Measurements from ENCODE around the gene MBP. TPM values are rescaled to one million over a fixed set of nuclear protein-coding genes. Genes with fewer than 3 reads are reported as not detected.
"Not testable (repeated sequence)": the region's sequence is repeated elsewhere in the genome, so short reads cannot be mapped to it uniquely, and the experiment has no call there.

The MBP gene
- total and polyA plus RNA-seq, 2 experiments from 2014 or later, result 18.4 to 22.9 TPM

DNA sequence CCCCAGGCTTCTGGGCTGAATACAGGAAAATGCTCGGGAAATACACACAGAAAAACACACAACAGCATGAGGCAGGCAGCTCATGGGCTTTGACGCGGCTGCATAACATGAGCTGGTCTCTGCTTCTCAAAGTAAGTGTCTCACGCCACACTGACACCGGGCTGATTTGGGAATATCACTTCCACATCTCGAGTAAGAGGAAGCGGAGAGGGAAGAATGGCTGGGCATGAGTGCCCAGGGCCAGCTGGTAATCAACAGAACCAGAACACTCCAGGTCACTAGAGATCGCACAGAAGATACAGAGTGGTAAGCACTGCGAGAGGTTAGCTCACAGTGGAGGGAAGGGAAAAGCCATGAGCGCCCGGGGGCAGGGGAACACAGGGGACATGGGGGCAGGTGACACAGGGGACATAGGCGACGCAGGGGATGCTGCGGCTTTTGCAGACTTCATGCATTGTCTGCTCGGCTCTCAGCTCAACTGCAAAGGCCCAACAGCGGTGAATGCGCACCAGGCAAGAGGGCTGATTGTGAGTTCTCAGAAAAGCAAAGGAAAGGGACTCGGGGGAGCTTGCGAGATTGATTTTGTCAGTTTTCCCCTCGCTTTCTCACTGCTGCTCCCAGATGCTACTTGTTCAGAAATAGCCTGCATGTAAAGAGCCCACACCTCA is 141.4 kb downstream of the MBP start:
- ATAC-seq, result no peak
- H3F3A ChIP-seq (replicated peaks; ENCODE audit: low read depth), result no peaks in the 10 kb centered on the region
- Mint-ChIP-seq H3K9me3 (no peaks in the 10 kb centered on the region), H3K36me3 (ENCODE audit: low read depth) (no peaks in the 10 kb centered on the region), H3K4me3 (no peak overlapping the region), H3K27me3 (ENCODE audit: insufficient read depth, low read depth, poor library complexity) (peaks cover 3% of the 10 kb centered on the region), H3K4me1 (peaks cover 25% of the 10 kb centered on the region), H3K27ac (no peak overlapping the region)
- H3K9me2 ChIP-seq (ENCODE audit: insufficient read depth), result no peaks in the 10 kb centered on the region
- H2AFZ ChIP-seq, result no peak overlapping the region
- H3K27ac ChIP-seq (ENCODE audit: low read depth), result no peak overlapping the region
- DNase-seq (ENCODE audit: low spot score), result no peak
- H3K4me1 ChIP-seq (ENCODE audit: insufficient read depth), result peaks cover under 1% of the 10 kb centered on the region; the same call in 1 of the 2 replicates
- no peaks in the 10 kb centered on the region for H3K36me3 ChIP-seq (ENCODE audit: insufficient read depth)
- H3K4me3 ChIP-seq, result no peak overlapping the region
- no peaks in the 10 kb centered on the region for H4K20me1 ChIP-seq (replicated peaks; ENCODE audit: insufficient read depth)
- no peaks in the 10 kb centered on the region for H3K79me2 ChIP-seq (replicated peaks; ENCODE audit: insufficient read depth)
- no peak overlapping the region for H3K4me2 ChIP-seq
- no peak for TF ChIP-seq CREB1 (CRISPR knock-in tag; IDR thresholded peaks at IDR 0.05; ENCODE audit: low read depth)
- TF ChIP-seq NANOG (IDR thresholded peaks at IDR 0.05; ENCODE audit: borderline replicate concordance), result no peak
- TF ChIP-seq, protein P1, sequence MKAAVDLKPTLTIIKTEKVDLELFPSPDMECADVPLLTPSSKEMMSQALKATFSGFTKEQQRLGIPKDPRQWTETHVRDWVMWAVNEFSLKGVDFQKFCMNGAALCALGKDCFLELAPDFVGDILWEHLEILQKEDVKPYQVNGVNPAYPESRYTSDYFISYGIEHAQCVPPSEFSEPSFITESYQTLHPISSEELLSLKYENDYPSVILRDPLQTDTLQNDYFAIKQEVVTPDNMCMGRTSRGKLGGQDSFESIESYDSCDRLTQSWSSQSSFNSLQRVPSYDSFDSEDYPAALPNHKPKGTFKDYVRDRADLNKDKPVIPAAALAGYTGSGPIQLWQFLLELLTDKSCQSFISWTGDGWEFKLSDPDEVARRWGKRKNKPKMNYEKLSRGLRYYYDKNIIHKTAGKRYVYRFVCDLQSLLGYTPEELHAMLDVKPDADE (IDR thresholded peaks at IDR 0.05), result no peak
- TF ChIP-seq STAT1 (IDR thresholded peaks at IDR 0.05; ENCODE audit: unreplicated experiment), result no peak
- TF ChIP-seq ZNF331 (CRISPR knock-in tag; IDR thresholded peaks at IDR 0.05; ENCODE audit: low read depth), result no peak
- no peak for TF ChIP-seq ZNF114 (CRISPR knock-in tag; IDR thresholded peaks at IDR 0.05)
- no peak for TF ChIP-seq POLR2AphosphoS5 (IDR thresholded peaks at IDR 0.05; ENCODE audit: low read depth)
- no peak for TF ChIP-seq EZH2phosphoT487 (IDR thresholded peaks at IDR 0.05; ENCODE audit: unreplicated experiment)
- no peak for TF ChIP-seq EZH2 (IDR thresholded peaks at IDR 0.05; ENCODE audit: low read depth, unreplicated experiment)
- TF ChIP-seq, protein P2, sequence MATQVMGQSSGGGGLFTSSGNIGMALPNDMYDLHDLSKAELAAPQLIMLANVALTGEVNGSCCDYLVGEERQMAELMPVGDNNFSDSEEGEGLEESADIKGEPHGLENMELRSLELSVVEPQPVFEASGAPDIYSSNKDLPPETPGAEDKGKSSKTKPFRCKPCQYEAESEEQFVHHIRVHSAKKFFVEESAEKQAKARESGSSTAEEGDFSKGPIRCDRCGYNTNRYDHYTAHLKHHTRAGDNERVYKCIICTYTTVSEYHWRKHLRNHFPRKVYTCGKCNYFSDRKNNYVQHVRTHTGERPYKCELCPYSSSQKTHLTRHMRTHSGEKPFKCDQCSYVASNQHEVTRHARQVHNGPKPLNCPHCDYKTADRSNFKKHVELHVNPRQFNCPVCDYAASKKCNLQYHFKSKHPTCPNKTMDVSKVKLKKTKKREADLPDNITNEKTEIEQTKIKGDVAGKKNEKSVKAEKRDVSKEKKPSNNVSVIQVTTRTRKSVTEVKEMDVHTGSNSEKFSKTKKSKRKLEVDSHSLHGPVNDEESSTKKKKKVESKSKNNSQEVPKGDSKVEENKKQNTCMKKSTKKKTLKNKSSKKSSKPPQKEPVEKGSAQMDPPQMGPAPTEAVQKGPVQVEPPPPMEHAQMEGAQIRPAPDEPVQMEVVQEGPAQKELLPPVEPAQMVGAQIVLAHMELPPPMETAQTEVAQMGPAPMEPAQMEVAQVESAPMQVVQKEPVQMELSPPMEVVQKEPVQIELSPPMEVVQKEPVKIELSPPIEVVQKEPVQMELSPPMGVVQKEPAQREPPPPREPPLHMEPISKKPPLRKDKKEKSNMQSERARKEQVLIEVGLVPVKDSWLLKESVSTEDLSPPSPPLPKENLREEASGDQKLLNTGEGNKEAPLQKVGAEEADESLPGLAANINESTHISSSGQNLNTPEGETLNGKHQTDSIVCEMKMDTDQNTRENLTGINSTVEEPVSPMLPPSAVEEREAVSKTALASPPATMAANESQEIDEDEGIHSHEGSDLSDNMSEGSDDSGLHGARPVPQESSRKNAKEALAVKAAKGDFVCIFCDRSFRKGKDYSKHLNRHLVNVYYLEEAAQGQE (IDR thresholded peaks at IDR 0.05; ENCODE audit: unreplicated experiment), result no peak
- H3K27me3 ChIP-seq (ENCODE audit: insufficient read depth), result no peaks in the 10 kb centered on the region

DNA sequence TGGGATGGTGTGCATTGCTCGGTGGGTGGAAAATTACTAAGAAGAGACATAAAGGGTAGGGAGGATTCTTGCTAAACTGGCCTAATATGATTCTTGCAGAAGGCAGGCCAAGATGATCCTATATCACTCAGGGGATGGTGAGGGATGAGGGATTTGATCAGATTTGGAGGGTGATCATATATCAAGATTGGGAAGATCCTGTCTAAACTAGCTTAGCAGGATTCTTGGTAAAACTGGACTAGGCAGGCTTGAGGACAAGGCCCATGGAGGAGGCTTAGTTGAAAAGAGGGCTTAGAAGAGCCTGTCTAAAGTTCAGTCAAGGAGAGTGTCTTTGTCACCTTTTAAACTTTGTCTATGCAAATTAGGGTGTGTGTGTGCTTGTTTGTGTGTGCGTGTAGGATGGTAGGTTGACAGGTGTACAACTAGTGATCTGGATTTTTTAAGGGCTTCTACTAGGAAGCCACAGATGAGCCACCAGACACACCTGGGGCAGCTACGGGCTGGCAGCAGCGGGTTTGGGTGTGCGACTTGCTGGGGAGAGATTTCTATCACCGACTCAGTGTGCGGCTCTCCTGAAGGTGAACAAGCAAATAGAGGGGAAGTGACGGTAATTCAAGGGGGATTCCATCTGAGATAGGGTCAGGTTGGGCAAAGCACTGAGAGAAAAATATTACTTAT is 142.1 kb downstream of the MBP start:
- H3K4me1 ChIP-seq (ENCODE audit: insufficient read depth); H3K4me2 ChIP-seq; H3F3A ChIP-seq (replicated peaks; ENCODE audit: low read depth); H2AFZ ChIP-seq; H3K9me3 Mint-ChIP-seq; H3K79me2 ChIP-seq (replicated peaks; ENCODE audit: insufficient read depth); H3K27ac ChIP-seq (ENCODE audit: low read depth); H3K4me3 ChIP-seq; H3K4me3 Mint-ChIP-seq; ATAC-seq; H3K27me3 ChIP-seq (ENCODE audit: insufficient read depth); DNase-seq (ENCODE audit: low spot score); H3K36me3 Mint-ChIP-seq (ENCODE audit: low read depth); H3K27me3 Mint-ChIP-seq (ENCODE audit: insufficient read depth, low read depth, poor library complexity); H3K36me3 ChIP-seq (ENCODE audit: insufficient read depth); H3K27ac Mint-ChIP-seq; H4K20me1 ChIP-seq (replicated peaks; ENCODE audit: insufficient read depth); H3K9me2 ChIP-seq (ENCODE audit: insufficient read depth): not testable (repeated sequence)
- peaks cover 20% of the 10 kb centered on the region for H3K4me1 Mint-ChIP-seq

All from GM23338 (cell line).